WTC11 (cell line): ENCODE data around the gene SLC2A1. TPM values are rescaled to one million over a fixed set of nuclear protein-coding genes. Genes with fewer than 3 reads are reported as not detected.

Experiments
- ATAC-seq: fragments of 200-7000 bp; cut with Tn5 transposase; 2 replicates; pipeline ENCODE4 v1.10.0; 2021; ENCODE audit warnings: mild to moderate bottlenecking, moderate library complexity
- CTCF ChIA-PET: fragments of 300-600 bp; sonication (Branson Sonifier 250); formaldehyde crosslinking; loops from one replicate; lab custom pipeline; 2021; ENCODE audit warnings: antibody characterized with exemption; lab: Charles Lee
- POLR2A ChIA-PET: fragments of 350-600 bp; sonication (Branson Sonifier 250); formaldehyde crosslinking; loops from one replicate; lab custom pipeline; 2021; ENCODE audit warnings: antibody characterized with exemption; lab: Charles Lee
- DNase-seq: peaks from one replicate; pipeline ENCODE4 v3.0.0; 2021; ENCODE audit warnings: low spot score
- H3K27ac Mint-ChIP-seq: 2 replicates; pipeline ENCODE4 v1.8.0; 2021; ENCODE audit warnings: mixed read lengths
- H3K27me3 Mint-ChIP-seq: 2 replicates; pipeline ENCODE4 v1.8.0; 2021; ENCODE audit warnings: low read depth, mild to moderate bottlenecking, moderate library complexity, mixed read lengths
- H3K36me3 Mint-ChIP-seq: 2 replicates; pipeline ENCODE4 v1.8.0; 2021; ENCODE audit warnings: mixed read lengths
- H3K4me1 Mint-ChIP-seq: 2 replicates; pipeline ENCODE4 v1.8.0; 2022; ENCODE audit warnings: mixed read lengths
- H3K4me3 Mint-ChIP-seq: 2 replicates; pipeline ENCODE4 v1.8.0; 2021; ENCODE audit warnings: mild to moderate bottlenecking, moderate library complexity, mixed read lengths
- H3K9me3 Mint-ChIP-seq: 2 replicates; pipeline ENCODE4 v1.8.0; 2021; ENCODE audit warnings: mixed read lengths
- CREM ChIP-seq: sonication (generic); formaldehyde crosslinking; IDR thresholded peaks from 2 replicates; pipeline ENCODE4 v1.8.1; 2022; ENCODE audit warnings: mild to moderate bottlenecking, missing genetic modification reagents, moderate library complexity
- CTCF ChIP-seq: fragments of 200-600 bp; IDR thresholded peaks from 2 replicates; pipeline ENCODE4 v1.8.0; 2022; ENCODE audit warnings: antibody characterized with exemption
- E2F5 ChIP-seq: sonication (generic); formaldehyde crosslinking; IDR thresholded peaks from 2 replicates; pipeline ENCODE4 v1.8.1; 2022; ENCODE audit warnings: mild to moderate bottlenecking, moderate library complexity, missing genetic modification reagents
- HMGA2 ChIP-seq: fragments of 250-450 bp; sonication (Bioruptor Pico); IDR thresholded peaks from 2 replicates; pipeline ENCODE4 v1.4.0; 2021; ENCODE audit warnings: mild to moderate bottlenecking, moderate library complexity
- NFATC4 ChIP-seq: fragments of 250-450 bp; sonication (Bioruptor Pico); IDR thresholded peaks from 2 replicates; pipeline ENCODE4 v1.9.0; 2021; ENCODE audit warnings: mild to moderate bottlenecking
- NFE2L1 ChIP-seq: sonication (generic); formaldehyde crosslinking; IDR thresholded peaks from 2 replicates; pipeline ENCODE4 v1.8.1; 2023; ENCODE audit warnings: missing genetic modification reagents
- NR2C2 ChIP-seq: sonication (generic); formaldehyde crosslinking; IDR thresholded peaks from 2 replicates; pipeline ENCODE4 v1.8.0; 2022; ENCODE audit warnings: mild to moderate bottlenecking, missing genetic modification reagents
- NR3C1 ChIP-seq: sonication (generic); formaldehyde crosslinking; conservative IDR thresholded peaks from 2 replicates; pipeline ENCODE4 v1.8.1; 2023; ENCODE audit warnings: low read depth, mild to moderate bottlenecking, missing genetic modification reagents
- PRDM15 ChIP-seq: sonication (generic); formaldehyde crosslinking; IDR thresholded peaks from 2 replicates; pipeline ENCODE4 v1.8.0; 2022; ENCODE audit warnings: missing genetic modification reagents
- RORB ChIP-seq: fragments of 250-450 bp; sonication (Bioruptor Pico); IDR thresholded peaks from 2 replicates; pipeline ENCODE4 v1.9.0; 2021; ENCODE audit warnings: mild to moderate bottlenecking
- SMAD3 ChIP-seq: sonication (generic); formaldehyde crosslinking; IDR thresholded peaks from 2 replicates; pipeline ENCODE4 v1.8.0; 2022; ENCODE audit warnings: missing genetic modification reagents, mild to moderate bottlenecking, borderline replicate concordance
- TCF7 ChIP-seq: sonication (generic); formaldehyde crosslinking; IDR thresholded peaks from 2 replicates; pipeline ENCODE4 v1.8.0; 2022; ENCODE audit warnings: mild to moderate bottlenecking, low read depth, missing genetic modification reagents, moderate library complexity
- TEAD1 ChIP-seq: sonication (generic); formaldehyde crosslinking; IDR thresholded peaks from 2 replicates; pipeline ENCODE4 v1.8.0; 2022; ENCODE audit warnings: mild to moderate bottlenecking, missing genetic modification reagents
- TEAD4 ChIP-seq: sonication (generic); formaldehyde crosslinking; IDR thresholded peaks from 2 replicates; pipeline ENCODE4 v1.8.0; 2022; ENCODE audit warnings: mild to moderate bottlenecking, missing genetic modification reagents
- ZNF317 ChIP-seq: sonication (generic); formaldehyde crosslinking; IDR thresholded peaks from 2 replicates; pipeline ENCODE4 v1.8.1; 2023; ENCODE audit warnings: low read depth, mild to moderate bottlenecking, moderate library complexity, missing genetic modification reagents, borderline replicate concordance
- total RNA-seq: library from RNA; stranded (reverse); gene quantifications from 3 replicates; pipeline ENCODE4 v1.2.3, GENCODE V29; 2021
- TF ChIP-seq, protein P1 (sequence below): sonication (generic); formaldehyde crosslinking; IDR thresholded peaks from 2 replicates; pipeline ENCODE4 v1.8.1; 2023; ENCODE audit warnings: mild to moderate bottlenecking, missing genetic modification reagents
- TF ChIP-seq, protein P2 (sequence below): sonication (generic); formaldehyde crosslinking; IDR thresholded peaks from 2 replicates; pipeline ENCODE4 v1.8.0; 2023; ENCODE audit warnings: missing genetic modification reagents
- TF ChIP-seq, protein P3 (sequence below): fragments of 250-450 bp; sonication (Bioruptor Pico); IDR thresholded peaks from 2 replicates; pipeline ENCODE4 v1.9.0; 2021; ENCODE audit warnings: mild to moderate bottlenecking, borderline replicate concordance

The SLC2A1 gene
- total RNA-seq, 1 experiment from 2014 or later, result 215 TPM

- Mint-ChIP-seq H3K27me3 (peaks cover 3% of the 10 kb centered on the region), H3K9me3 (peaks cover 13% of the 10 kb centered on the region), H3K4me1 (no peaks in the 10 kb centered on the region; the same call in 1 of the 2 replicates)
- DNase-seq, result no peak
- TF ChIP-seq NR2C2 (CRISPR knock-in tag), result no peak
- TF ChIP-seq TEAD4 (CRISPR knock-in tag), result no peak
- TF ChIP-seq TEAD1 (CRISPR knock-in tag), result no peak
- TF ChIP-seq, all 79 proteins: peak for 0
- POLR2A ChIA-PET, result no interaction called here
- CTCF ChIA-PET, result interaction anchor here (8.3 kb wide), 1 partner anchor 163 kb away, joined by 409 read pairs; no protein-coding TSS in a partner anchor
- Mint-ChIP-seq H3K27ac (no peak overlapping the region), H3K4me3 (no peak overlapping the region), H3K36me3 (peaks cover 9% of the 10 kb centered on the region)
- no peak for ATAC-seq
Measured at GRCh38 chr1:42910985-42911384, 47.7 kb downstream of the SLC2A1 start.

DNA sequence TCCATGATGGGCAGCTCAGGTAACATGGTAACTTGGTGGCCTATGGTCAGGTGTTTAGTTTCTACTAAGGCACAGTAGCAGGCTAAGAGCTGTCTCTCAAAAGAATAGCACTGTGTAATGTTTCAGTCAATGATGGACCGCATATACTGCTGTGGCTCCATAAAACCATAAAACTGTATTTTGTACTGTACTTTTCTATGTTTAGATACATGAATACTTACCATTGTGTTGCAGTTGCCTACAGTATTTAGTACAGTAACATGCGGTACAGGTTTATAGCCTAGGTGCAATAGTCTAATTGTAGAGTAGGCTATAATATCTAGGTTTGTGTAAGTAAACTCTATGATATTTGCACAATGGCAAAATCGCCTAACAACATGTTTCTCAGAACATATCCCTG, 50.6 kb downstream of the SLC2A1 start:
- Mint-ChIP-seq H3K4me3 (no peak overlapping the region), H3K9me3 (peaks cover 3% of the 10 kb centered on the region), H3K27ac (no peak overlapping the region), H3K36me3 (no peaks in the 10 kb centered on the region), H3K4me1 (peaks cover 4% of the 10 kb centered on the region), H3K27me3 (no peaks in the 10 kb centered on the region; the same call in none of the 2 replicates)
- POLR2A ChIA-PET, result no interaction called here
- CTCF ChIA-PET, result no interaction called here
- no peak for ATAC-seq
- no peak for DNase-seq
- TF ChIP-seq NR3C1 (CRISPR knock-in tag) (no peak), SMAD3 (CRISPR knock-in tag) (no peak), E2F5 (CRISPR knock-in tag) (no peak), HMGA2 (CRISPR knock-in tag) (no peak), ZNF317 (CRISPR knock-in tag) (no peak), RORB (no peak), CREM (CRISPR knock-in tag) (no peak), TCF7 (CRISPR knock-in tag) (no peak)
- TF ChIP-seq, protein P1, sequence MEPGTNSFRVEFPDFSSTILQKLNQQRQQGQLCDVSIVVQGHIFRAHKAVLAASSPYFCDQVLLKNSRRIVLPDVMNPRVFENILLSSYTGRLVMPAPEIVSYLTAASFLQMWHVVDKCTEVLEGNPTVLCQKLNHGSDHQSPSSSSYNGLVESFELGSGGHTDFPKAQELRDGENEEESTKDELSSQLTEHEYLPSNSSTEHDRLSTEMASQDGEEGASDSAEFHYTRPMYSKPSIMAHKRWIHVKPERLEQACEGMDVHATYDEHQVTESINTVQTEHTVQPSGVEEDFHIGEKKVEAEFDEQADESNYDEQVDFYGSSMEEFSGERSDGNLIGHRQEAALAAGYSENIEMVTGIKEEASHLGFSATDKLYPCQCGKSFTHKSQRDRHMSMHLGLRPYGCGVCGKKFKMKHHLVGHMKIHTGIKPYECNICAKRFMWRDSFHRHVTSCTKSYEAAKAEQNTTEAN, result no peak
- TF ChIP-seq, protein P2, sequence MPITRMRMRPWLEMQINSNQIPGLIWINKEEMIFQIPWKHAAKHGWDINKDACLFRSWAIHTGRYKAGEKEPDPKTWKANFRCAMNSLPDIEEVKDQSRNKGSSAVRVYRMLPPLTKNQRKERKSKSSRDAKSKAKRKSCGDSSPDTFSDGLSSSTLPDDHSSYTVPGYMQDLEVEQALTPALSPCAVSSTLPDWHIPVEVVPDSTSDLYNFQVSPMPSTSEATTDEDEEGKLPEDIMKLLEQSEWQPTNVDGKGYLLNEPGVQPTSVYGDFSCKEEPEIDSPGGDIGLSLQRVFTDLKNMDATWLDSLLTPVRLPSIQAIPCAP (CRISPR knock-in tag), result no peak
- TF ChIP-seq, protein P3, sequence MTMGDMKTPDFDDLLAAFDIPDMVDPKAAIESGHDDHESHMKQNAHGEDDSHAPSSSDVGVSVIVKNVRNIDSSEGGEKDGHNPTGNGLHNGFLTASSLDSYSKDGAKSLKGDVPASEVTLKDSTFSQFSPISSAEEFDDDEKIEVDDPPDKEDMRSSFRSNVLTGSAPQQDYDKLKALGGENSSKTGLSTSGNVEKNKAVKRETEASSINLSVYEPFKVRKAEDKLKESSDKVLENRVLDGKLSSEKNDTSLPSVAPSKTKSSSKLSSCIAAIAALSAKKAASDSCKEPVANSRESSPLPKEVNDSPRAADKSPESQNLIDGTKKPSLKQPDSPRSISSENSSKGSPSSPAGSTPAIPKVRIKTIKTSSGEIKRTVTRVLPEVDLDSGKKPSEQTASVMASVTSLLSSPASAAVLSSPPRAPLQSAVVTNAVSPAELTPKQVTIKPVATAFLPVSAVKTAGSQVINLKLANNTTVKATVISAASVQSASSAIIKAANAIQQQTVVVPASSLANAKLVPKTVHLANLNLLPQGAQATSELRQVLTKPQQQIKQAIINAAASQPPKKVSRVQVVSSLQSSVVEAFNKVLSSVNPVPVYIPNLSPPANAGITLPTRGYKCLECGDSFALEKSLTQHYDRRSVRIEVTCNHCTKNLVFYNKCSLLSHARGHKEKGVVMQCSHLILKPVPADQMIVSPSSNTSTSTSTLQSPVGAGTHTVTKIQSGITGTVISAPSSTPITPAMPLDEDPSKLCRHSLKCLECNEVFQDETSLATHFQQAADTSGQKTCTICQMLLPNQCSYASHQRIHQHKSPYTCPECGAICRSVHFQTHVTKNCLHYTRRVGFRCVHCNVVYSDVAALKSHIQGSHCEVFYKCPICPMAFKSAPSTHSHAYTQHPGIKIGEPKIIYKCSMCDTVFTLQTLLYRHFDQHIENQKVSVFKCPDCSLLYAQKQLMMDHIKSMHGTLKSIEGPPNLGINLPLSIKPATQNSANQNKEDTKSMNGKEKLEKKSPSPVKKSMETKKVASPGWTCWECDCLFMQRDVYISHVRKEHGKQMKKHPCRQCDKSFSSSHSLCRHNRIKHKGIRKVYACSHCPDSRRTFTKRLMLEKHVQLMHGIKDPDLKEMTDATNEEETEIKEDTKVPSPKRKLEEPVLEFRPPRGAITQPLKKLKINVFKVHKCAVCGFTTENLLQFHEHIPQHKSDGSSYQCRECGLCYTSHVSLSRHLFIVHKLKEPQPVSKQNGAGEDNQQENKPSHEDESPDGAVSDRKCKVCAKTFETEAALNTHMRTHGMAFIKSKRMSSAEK (CRISPR knock-in tag), result no peak

- H3K36me3 Mint-ChIP-seq, result no peaks in the 10 kb centered on the region
- peaks cover 4% of the 10 kb centered on the region for H3K4me1 Mint-ChIP-seq
- H3K27ac Mint-ChIP-seq, result no peak overlapping the region
- no peak overlapping the region for H3K4me3 Mint-ChIP-seq
- TF ChIP-seq NFE2L1 (CRISPR knock-in tag) (no peak), NFATC4 (CRISPR knock-in tag) (no peak), PRDM15 (peak; percentile 87), CTCF (no peak)
- ATAC-seq, result peak; percentile 88
- H3K27me3 Mint-ChIP-seq, result peaks cover 11% of the 10 kb centered on the region
- ChIA-PET POLR2A (interaction anchor here (0.7 kb wide), 1 partner anchor 9 kb away, joined by 7 read pairs; no protein-coding TSS in a partner anchor), CTCF (interaction anchor here (0.6 to 1.8 kb wide), 6 partner anchors 9 to 239 kb away, joined by 3 to 18 read pairs (median 6); partner anchors contain the start of gene ZNF691)
- H3K9me3 Mint-ChIP-seq, result peaks cover 7% of the 10 kb centered on the region
- no peak for DNase-seq
Measured at GRCh38 chr1:42904434-42904833, 54.2 kb downstream of the SLC2A1 start.
